GM21723 (cell line): ENCODE measurements around the gene TLR8.

Source experiments
- ATAC-seq: cut with Tn5 transposase; IDR thresholded peaks from one replicate; pipeline ENCODE4 v1.9.1; 2021; ENCODE audit warnings: mild to moderate bottlenecking, moderate library complexity; ENCODE audit not compliant: unreplicated experiment

Gene TLR8

DNA sequence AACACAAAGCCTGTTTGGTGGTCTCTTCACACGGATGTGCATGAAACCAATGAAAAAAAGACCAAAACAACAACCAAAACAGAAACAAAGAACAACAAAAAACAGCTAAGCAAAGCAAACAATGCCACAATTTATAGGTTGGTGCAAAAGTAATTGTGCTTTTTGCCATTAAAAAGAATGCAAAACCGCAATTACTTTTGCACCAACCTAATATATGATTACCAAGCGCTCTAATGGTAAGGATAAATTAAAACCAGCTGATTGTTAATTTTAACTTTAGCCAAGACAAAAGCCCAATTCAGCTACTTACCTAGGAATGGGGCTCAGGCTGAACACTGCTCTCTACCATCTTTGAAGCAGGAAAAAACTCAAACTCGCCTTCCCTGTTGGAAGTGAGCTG lies 39.1 kb downstream of the TLR8 start:
- ATAC-seq = no peak

GRCh38 chrX:12946406-12946805 lies 40.0 kb downstream of the TLR8 start:
- no peak for ATAC-seq

GRCh38 chrX:12946838-12947544 lies 40.6 kb downstream of the TLR8 start:
- ATAC-seq = peak; percentile 37

DNA sequence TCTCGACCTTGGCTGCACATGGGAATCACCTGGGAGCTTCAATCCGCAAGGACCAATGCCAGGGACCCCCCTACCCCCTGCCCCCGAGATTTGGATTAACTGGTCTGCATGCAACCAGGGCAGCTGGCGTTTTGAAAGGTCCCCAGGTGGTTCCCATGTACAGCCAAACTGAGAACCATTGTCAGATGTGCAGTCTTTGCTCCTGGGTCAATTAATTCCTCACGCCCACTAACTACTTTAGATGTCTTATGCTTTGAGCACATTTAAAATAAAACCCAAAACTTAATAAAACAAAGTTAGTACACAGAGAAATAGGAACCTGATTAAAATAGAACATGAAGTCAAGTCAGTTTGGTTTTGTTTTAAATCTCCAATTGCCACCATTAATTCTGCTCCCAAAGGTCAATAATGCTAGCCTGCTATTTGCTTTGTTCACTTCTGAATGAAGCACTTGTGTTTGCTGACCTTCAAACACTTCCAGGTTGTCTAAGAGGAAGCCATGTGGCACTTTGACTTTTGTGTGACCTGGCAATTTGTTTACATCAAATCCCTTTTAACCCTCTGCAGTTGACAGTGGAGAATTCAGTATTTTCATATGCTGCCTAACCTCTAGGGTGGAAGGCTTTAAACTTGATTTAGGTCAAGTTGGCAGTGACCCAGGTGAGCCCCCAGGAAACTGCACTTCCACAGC lies 41.3 kb downstream of the TLR8 start:
- no peak for ATAC-seq

DNA sequence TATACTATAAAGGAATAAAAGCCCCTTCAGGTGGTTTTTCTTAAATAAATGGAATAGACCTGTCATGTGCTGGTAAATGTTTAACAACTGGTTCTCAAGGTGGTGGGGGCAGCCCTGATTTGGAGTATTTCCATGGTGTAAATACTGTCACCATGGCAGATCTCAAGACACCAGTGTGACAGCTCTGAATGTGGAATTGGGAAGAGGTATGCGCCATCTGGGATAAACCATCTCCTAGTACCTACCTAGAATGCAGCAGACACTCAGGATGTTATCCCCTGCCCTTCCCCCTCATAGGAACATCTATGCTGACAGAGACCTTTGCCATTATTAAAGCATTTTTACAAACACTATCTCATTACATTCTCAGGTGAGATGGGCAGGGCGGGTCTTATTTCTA lies 42.1 kb downstream of the TLR8 start:
- ATAC-seq = no peak

GRCh38 chrX:12949205-12949926 lies 42.9 kb downstream of the TLR8 start:
- no peak for ATAC-seq

- ATAC-seq = peak; percentile 62
Observed at GRCh38 chrX:12949927-12950656, 43.7 kb downstream of the TLR8 start.

DNA sequence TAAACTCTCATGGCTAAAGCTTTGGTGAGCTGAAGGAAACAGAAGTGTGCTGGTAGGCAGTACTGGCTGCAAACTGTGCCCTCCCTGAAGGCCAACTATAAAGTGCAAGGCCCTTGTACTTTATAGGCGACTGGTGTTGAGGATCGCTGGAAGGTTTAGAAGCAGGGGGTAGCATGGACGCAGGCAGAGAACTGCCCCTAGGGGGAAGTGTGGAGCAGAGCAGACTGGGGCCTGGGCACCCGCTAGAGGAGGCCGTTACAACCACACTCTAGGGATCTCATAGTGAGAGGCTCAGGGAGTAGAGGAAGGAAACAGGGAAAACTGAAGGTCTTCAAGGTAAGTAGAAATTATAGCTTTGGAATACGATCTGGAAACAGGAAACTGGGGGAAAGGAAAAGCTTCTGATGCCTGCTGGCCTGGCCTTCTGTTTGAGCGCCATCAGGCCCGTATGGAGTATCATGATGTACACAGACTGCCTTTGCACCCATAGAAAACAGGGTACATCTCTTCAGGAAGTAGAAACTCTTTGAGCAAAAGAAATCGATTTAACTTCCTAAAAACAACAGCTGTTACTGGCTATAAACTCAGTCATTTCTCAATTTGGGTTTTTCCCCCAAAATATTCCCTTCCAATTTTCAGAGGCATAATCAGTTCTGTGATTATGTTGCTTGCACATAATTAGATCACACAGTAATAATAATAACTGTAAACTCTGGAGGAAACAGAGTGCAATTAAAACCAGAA lies 44.6 kb downstream of the TLR8 start:
- peak; percentile 63 for ATAC-seq

DNA sequence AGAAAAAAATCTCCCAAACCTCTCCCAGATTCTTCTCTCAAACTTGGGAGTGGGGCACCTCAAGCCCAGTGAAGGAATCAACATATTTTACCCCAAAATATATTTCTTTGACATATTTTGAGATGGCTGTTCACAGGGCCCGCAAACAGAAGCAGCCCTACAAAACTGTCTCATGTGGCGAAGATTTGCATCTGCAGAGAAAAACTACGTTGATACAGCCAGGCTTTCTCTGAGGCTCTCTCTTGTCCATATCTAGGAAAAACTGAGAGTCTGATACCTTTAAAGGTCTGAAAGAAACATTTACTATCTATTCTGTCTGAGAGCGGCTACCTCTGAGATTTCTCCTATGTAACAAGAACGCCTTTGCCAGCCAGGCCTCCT lies 45.2 kb downstream of the TLR8 start:
- no peak for ATAC-seq

DNA sequence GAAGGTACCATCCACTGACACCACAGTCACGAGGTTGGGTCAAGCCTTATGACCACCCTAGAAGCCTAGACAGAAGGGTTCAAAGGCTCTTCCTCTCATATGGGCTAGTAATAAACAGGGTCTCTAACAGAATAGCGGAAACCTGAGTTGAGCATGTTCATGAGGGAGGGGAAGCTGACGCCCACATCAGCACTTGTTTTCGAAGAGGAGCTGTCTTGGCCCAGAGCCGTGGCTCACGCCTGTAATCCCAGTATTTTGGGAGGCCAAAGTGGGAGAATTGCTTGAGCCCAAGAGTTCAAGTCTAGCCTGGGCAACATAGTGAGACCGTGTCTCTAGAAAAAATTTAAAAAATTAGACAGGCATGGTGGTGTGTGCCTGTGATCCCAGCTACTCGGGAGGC lies 47.0 kb downstream of the TLR8 start:
- no peak for ATAC-seq

DNA sequence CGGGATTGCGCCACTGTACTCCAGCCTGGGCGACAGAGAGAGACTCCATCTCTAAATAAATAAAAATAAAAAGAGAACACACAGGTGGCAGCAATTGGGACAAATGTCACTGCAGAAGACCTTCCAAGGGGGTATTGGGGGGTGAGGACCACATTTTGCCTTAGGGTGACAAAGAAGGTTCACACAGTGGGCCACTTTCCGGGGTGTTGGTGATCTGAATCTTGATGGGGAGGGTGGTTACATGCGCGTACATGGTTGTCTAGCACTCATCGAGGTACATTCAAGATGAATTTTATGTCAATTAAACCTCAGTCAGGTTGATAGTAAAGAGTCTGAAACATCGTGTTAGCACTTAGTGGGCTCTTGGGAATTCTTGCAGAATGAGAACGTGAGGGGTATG lies 48.0 kb downstream of the TLR8 start:
- no peak for ATAC-seq

DNA sequence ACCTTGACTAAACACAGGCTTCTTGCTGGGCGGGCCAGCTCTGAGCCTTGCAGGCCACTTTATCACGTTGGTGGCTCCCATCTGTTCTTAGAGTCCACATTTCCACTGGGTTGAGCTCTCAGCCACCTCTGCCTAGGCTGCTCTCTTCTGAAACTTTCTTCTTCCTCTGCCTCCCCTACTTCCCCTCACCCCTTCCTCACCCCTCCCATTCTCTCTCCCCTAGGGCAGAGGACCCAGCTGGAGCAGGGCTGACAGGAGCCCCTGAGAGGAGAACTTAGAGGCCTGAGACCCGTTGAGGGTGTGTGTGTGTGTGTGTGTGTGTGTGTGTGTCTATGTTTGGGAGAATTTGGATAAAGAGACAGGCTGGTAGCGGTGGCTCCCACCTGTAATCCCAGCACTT lies 48.6 kb downstream of the TLR8 start:
- no peak for ATAC-seq

DNA sequence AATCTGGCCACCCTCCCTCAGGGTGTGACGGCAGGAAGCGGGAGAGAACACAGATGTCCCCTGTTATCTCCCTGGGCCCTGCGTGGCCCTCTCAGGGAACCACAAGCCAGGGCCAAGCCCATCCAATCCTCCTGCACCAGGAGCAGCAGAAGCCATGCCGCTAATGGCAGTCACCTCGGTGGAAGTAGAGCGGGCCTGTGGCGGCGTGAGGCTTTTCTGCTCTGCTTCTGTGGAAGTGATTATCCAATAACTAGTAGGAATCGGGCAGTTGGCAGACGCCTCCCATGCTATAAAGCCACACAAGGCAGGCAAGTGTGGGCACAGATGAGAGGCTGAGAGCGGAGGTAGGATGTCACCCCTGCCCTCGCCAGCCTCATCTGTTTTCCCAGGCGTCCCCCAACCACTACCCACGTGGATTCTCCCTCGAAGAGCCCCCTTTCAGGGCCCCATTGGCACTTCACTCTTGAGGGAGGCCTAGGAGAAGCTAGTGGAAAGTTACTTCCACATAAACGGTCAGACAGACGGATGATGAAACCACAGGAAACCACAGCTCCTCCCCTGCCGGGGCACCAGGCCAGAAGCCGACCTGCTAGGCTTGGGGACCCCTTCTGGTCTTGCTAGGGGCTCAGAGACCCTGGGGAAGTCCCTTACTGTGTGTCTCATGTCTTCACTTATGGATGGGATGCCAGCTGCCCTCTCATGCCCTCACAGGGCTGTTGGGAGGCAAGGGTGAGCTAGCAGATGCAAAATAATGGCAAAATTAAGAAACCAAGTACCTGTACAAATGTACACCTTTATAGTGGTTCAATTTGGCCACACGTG lies 49.7 kb downstream of the TLR8 start:
- peak; percentile 47 for ATAC-seq

DNA sequence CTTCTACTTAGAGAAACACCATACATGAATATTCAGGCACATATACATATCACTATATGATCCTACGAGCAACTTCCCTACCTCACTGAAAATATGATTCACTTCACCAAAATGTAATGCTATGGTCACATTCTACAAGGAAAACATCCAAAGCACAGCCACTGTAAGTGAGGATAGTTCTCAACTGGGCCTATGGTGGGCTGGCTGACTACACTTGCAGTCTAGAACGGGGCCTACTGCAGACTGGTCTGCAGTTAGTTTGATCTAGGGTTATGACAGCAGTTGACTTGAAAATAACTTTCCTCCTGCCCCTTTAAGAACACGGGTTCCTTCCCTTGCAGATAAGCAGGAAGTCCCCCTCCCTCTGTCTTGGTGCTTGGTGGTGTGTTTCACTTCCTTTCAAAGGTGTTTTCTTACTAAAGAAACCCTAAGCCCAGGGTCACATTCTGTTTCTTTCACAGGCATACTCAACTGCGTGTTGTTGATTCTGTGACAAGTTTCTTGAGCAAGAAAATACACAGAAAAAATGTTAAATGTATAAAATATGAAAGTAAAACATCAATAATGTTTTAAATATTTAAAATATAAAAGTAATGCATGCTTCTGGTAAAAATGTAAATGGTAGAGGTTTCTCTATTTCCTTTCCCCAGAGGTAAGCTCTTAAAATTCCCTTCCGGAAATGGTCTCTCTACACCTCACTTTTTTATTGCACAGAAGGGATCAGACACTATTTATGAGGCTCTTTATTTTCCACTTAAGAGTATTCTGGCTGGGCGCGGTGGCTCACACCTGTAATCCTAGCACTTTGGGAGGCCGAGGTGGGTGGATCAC lies 50.5 kb downstream of the TLR8 start:
- ATAC-seq = peak; percentile 75

DNA sequence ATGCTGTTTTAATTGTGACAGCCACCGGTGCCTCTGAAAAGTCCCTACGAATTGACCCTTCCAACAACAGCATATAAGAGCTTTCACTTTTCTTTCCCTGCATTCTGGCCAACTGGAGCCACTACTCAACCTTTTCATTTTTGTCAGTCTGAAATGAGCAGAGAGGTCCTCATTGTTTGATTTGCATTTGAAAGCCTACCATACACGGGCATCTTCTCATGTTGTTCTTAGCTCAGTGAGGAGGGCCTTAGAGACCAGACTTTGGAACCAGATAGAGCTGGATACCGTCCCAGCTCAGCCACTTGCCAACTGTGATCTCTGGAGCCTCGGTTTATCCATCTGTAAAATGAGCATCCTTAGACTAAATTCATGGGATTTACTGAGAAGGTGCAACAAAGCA lies 51.6 kb downstream of the TLR8 start:
- no peak for ATAC-seq

GRCh38 chrX:12958461-12958860 lies 52.0 kb downstream of the TLR8 start:
- no peak for ATAC-seq

DNA sequence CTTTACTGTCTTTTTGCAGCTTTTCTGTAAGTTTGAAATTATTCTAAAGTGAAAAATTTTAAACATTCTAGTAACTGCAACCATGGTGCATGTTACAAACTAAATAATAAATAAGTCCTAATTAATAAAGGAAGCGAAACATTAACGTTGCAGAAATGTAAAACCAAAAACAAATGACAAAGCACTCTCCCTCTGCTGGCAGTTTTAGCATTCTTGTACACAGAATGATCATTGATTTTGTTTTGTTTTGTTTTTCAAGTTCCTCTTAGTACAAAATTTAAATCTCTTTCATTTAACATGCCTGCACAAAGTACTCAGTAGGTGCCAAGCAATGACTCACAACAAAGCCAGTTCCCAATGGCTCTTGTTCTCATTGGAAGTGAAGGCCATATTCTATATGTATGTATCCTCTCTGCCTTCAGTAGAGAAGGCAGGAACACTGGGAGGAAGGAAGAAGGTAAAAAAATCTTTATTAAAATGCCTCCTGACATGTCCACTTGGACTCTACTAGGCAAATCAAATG lies 54.8 kb downstream of the TLR8 start:
- no peak for ATAC-seq

GRCh38 chrX:12962041-12962504 lies 55.7 kb downstream of the TLR8 start:
- ATAC-seq = peak; percentile 36
